Hippocampal formation (tissue), 2 donors: ENCODE measurements around the gene HTRA1.

ENCODE experiments used
- DNase-seq, 2 donors: peaks; one replicate each; lab custom pipeline; 2025; lab: John Stamatoyannopoulos, UW

Gene HTRA1

DNA sequence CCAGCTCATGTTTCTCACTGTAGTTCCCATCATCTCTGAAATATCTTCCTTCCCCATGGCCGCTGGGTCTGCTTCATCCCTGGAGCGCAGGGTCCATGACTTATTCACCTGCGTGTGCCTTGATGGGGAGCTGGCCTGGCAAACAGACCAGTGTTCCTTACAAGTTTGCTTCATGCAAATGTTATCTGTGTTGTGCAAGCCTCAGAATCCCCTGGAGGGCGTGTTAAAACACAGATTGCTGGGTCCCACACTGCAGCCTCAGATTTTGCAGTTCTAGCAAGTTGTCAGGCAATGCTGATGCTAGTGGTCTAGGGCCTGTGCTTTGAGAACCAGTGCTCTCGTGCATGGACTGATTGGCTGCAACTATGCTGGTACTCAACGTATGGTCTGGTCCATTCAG is 92.0 kb downstream of the HTRA1 start:
- no peak for DNase-seq

DNA sequence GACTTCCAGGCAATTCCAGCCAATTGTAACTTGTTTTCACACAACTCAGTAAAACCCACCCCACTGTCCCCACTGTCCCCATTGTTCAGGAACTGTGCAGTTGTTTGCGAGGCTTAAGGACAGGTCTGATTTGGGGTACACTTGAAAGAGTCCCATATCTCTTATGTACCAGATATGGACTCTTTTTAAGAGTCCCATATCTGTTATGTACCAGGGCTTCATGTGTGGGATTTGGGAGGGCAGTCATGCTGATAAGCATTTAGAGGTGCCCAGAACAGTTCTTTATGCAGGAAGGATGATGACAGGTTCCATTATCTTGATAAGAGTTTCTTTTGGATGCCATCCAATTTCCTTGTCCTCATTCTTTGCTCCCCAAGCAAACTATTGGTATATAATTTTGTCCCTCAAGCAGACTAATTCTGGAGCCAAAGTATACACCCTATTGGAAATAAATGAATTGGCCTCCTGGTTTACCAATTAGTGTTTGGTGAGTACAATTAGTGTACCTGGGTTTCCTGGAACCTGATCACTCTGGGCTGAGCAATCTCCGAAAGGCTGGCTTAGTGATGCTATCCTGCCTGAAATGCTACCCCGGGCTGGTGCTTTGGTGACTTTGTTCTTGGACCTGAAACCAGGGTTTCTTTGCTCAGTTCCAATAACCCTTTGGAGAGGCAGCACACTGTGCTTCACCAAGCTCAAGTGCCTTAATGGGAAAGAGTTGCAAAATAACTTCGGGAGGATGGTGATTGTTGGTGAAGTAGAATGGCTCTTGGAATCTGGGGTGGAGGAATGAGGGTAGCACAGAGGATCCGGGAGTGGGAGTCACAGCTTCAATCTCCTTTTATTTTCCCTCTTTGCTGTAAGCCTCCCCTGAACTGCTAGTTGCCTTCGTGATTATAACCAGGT is 93.0 kb downstream of the HTRA1 start:
- no peak for DNase-seq

DNA sequence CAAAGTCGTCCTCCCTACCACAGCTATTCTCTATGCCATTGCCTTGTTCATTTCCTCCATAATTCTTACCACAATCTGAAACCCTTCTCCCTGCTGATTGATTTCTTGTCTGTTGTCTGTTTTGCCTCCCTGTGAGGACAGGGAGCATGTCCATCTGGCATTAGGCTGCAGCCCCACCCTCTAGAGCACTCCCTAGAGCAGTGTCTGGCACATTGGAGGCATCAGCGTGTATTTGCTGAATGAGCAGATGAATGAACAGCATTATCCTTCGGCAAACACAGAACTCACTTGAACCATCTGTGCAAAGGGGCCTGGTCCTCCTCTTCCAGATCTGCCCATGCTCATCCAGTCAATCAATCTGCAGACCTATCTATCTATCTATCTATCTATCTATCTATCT is 94.1 kb downstream of the HTRA1 start:
- peak in 1 of 2 donors; percentile 7 for DNase-seq

DNA sequence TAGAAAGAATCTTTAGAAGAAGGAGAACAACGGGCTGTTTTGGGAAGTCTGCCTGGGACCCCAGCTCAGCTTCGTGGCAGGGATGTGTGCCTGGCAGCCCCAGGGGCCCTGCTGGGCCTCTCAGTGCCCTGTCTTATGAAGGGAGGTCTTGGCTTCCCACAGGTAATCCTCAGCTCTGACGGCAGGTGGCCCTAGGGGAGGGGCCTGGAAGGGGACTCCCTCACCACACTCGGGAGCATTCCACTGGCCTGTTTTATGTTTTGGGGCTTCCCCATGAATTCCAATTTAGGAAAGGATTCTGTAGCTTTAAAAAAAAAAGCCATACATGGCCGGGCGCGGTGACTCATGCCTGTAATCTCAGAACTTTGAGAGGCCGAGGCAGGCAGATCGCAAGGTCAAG is 96.2 kb downstream of the HTRA1 start:
- DNase-seq = no peak

DNA sequence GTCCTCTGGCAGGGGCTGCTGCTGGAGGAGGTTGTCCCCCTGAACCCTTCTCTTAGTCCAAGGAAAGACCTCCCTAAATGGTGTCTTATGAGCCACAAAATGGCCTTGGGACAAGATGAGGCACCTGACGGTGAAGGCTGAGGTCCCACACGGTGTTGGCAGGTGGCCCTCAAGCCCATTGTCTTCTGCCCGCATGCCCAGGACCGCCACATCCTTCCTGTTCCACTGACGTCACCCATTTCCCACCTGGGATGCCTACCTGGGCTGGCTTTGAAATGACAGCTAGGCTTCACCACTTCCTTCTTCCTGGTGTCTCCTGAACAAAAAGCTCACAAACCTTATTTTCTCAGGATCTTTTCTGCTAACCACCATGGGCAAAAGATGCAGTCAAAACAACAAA is 97.1 kb downstream of the HTRA1 start:
- DNase-seq = no peak

DNA sequence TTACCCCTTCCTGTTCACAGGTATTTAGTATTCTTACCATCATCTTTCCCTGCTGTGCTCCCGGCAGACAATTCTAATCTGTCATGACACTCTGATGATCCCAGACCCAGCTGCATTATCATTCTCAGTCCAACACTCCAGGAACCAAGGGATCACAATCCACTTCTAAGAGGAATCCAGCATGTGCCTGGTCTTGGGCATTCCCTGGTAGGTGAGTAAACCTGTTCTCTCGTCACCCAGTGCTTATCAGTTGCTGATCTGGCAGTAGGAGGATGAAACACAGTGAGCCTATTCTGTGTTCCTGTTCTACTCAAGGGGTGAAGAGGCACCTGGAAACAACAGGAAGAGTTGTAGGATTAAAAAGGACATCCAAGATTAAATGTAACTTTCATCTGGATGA is 97.9 kb downstream of the HTRA1 start:
- DNase-seq = no peak

DNA sequence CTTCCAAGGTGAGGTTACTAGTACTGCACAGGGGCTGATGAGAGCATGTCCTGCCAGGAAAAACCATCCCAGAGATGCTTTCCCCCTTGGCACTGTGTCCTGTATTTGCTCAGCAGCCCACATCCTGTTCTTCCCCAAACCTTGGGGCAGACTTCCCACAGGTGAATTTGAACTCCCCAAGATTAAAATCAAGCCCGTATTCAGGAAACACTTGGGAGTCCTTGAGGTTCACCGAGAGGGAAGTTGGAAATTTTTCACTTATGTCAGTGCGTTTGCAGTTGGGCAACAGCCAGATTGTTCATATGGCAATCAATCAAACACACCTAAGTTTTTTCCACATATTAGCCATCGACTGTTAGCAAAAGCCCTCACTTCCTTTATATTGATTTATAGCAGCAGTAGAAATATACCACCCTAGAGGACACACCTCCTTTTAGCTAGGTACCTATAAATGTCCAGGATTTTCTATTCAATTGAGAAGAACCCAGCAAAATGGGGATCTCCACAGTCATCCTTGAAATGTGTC is 99.0 kb downstream of the HTRA1 start, which contains the start of gene DMBT1:
TSS of gene DMBT1 (plus strand) at position 476 of the 526 bp plus-strand sequence. CDS start at position 493, 17 bp downstream.
- no peak for DNase-seq

DNA sequence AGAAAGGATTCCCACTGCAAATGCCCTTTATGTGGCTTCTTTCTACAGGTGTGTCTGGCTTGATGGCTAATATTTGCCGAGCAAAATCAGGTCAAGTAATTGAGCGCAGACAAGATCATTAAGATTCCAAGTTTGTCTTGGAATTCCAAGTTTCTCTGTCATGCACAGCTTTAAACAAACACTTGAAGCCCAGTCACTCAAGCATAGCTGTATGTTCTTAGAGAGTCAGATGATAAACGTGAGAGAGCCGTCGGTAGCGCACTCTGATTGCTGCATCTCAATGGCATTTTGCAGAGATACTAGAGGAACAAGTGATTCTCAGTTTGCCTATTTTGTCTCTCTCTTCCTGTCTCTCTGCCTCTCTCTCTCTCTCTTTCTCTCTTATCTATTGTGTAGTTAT is 99.9 kb downstream of the HTRA1 start:
- no peak for DNase-seq

DNA sequence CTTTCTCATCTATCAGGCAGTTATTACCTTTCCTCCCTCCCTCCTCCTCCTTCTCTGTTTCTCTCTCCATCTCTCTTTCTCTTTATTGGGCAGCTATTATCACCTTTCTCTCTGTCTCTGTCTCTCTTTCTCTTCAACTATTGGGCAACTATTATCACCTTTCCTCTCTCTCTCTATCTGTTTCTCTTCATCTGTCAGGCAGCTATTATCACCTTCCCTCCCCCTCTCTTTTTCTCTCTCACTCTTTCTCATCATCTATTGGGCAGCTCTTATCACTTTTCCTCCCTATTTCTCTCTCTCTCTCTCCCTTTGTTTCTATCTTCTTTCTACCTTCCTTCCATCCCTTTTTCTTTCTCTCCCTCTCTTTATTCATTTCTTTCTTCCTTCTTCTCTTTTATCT is 100.4 kb downstream of the HTRA1 start:
- no peak for DNase-seq
